Neural cell (in vitro differentiated cells): ENCODE data around the gene ST8SIA6. TPM values are rescaled to one million over a fixed set of nuclear protein-coding genes. Genes with fewer than 3 reads are reported as not detected.

Source experiments
- H2AFZ ChIP-seq: fragments of 200-600, 300-800 bp; sonication (generic), shearing (Covaris generic); 2 replicates; pipeline ENCODE4 v1.6.0; 2014; ENCODE audit warnings: low read depth, mild to moderate bottlenecking, antibody characterized with exemption, low read length, moderate library complexity
- H3F3A ChIP-seq: fragments of 200-600 bp; shearing (Covaris generic); 2 replicates; pipeline ENCODE4 v1.6.1; 2016; ENCODE audit warnings: mild to moderate bottlenecking, moderate library complexity, mixed read lengths, antibody characterized with exemption, low read length; ENCODE audit not compliant: insufficient read depth, poor library complexity, severe bottlenecking
- H3K27ac ChIP-seq: fragments of 200-600, 300-800 bp; sonication (generic), shearing (Covaris generic); 2 replicates; pipeline ENCODE4 v1.5.1; 2014; ENCODE audit warnings: mild to moderate bottlenecking, low read length, moderate library complexity
- H3K27me3 ChIP-seq: fragments of 300-800, 200-600 bp; sonication (generic), shearing (Covaris generic); 2 replicates; pipeline ENCODE4 v1.6.0; 2014; ENCODE audit warnings: mild to moderate bottlenecking, low read depth, low read length, moderate library complexity; ENCODE audit not compliant: insufficient read depth
- H3K36me3 ChIP-seq: fragments of 300-800, 200-600 bp; sonication (generic), shearing (Covaris generic); 2 replicates; pipeline ENCODE4 v1.5.1; 2014; ENCODE audit warnings: mild to moderate bottlenecking, antibody characterized with exemption, low read length, moderate library complexity; ENCODE audit not compliant: insufficient read depth
- H3K4me2 ChIP-seq: fragments of 300-800, 200-600 bp; sonication (generic), shearing (Covaris generic); 2 replicates; pipeline ENCODE4 v1.6.0; 2014; ENCODE audit warnings: mild to moderate bottlenecking, low read length
- H3K4me3 ChIP-seq: fragments of 300-800, 200-600 bp; sonication (generic), shearing (Covaris generic); 2 replicates; pipeline ENCODE4 v1.5.1; 2014; ENCODE audit warnings: mild to moderate bottlenecking, low read length, moderate library complexity
- H3K79me2 ChIP-seq: fragments of 200-600 bp; shearing (Covaris generic); replicated peaks from 2 replicates; pipeline ENCODE4 v1.6.0; 2014; ENCODE audit warnings: mild to moderate bottlenecking, low read length, moderate library complexity; ENCODE audit not compliant: insufficient read depth
- H3K9ac ChIP-seq: fragments of 300-800, 200-600 bp; sonication (generic), shearing (Covaris generic); 2 replicates; pipeline ENCODE4 v1.6.1; 2016; ENCODE audit warnings: mild to moderate bottlenecking, low read length, mixed read lengths
- H3K9me2 ChIP-seq: fragments of 200-600 bp; shearing (Covaris generic); 2 replicates; pipeline ENCODE4 v1.6.1; 2016; ENCODE audit warnings: mild to moderate bottlenecking, low read length, mixed read lengths; ENCODE audit not compliant: insufficient read depth
- H3K9me3 ChIP-seq: fragments of 200-600, 300-800 bp; sonication (generic), shearing (Covaris generic); 2 replicates; pipeline ENCODE4 v1.6.1; 2016; ENCODE audit warnings: mild to moderate bottlenecking, mixed run types, low read length, moderate library complexity, mixed read lengths
- H4K20me1 ChIP-seq: fragments of 200-600 bp; shearing (Covaris generic); 2 replicates; pipeline ENCODE4 v1.6.1; 2016; ENCODE audit warnings: mild to moderate bottlenecking, mixed run types; ENCODE audit not compliant: insufficient read depth
- CTCF ChIP-seq: fragments of 450-650 bp; IDR thresholded peaks from 2 replicates; pipeline ENCODE4 v1.5.1; 2014; ENCODE audit warnings: antibody characterized with exemption, mild to moderate bottlenecking, moderate library complexity; ENCODE audit not compliant: poor library complexity, severe bottlenecking
- EP300 ChIP-seq: fragments of 450-650 bp; conservative IDR thresholded peaks from 2 replicates; pipeline ENCODE4 v1.6.1; 2014; ENCODE audit warnings: antibody characterized with exemption, mild to moderate bottlenecking, moderate library complexity; ENCODE audit not compliant: poor library complexity, severe bottlenecking
- EZH2 ChIP-seq: fragments of 200-600, 300-800 bp; shearing (Covaris generic), sonication (generic); IDR thresholded peaks from 2 replicates; pipeline ENCODE4 v1.6.1; 2014; ENCODE audit warnings: antibody characterized with exemption, low read length, borderline replicate concordance, mild to moderate bottlenecking; ENCODE audit not compliant: insufficient read depth, poor library complexity, severe bottlenecking
- MXI1 ChIP-seq: fragments of 450-650 bp; conservative IDR thresholded peaks from 2 replicates; pipeline ENCODE4 v1.6.1; 2014; ENCODE audit warnings: antibody characterized with exemption, mild to moderate bottlenecking; ENCODE audit not compliant: poor library complexity, severe bottlenecking
- POLR2AphosphoS5 ChIP-seq: IDR thresholded peaks from 2 replicates; pipeline ENCODE4 v1.6.1; 2012
- RAD21 ChIP-seq: fragments of 450-650 bp; conservative IDR thresholded peaks from 2 replicates; pipeline ENCODE4 v1.6.1; 2014; ENCODE audit warnings: antibody characterized with exemption, mild to moderate bottlenecking, moderate library complexity
- REST ChIP-seq: IDR thresholded peaks from 2 replicates; pipeline ENCODE4 v1.6.1; 2012; ENCODE audit warnings: borderline replicate concordance
- SMC3 ChIP-seq: fragments of 450-650 bp; conservative IDR thresholded peaks from 2 replicates; pipeline ENCODE4 v1.6.1; 2014; ENCODE audit warnings: antibody characterized with exemption, mild to moderate bottlenecking, moderate library complexity; ENCODE audit not compliant: poor library complexity
- TAF1 ChIP-seq: IDR thresholded peaks from 2 replicates; pipeline ENCODE4 v1.6.1; 2012; ENCODE audit warnings: low read depth
- polyA plus RNA-seq: library from polyadenylated mRNA; depleted of rRNA; stranded (reverse); fragments of >200 nt; gene quantifications from 2 replicates; pipeline ENCODE4 v1.2.3, GENCODE V29; 2014

ST8SIA6 gene
- polyA plus RNA-seq, 1 donor from 2014 or later: 0.41 TPM

- Histone ChIP-seq H3K79me2 (no peaks in the 10 kb centered on the region), H2AFZ (no peak overlapping the region), H3F3A (no peaks in the 10 kb centered on the region), H3K9me2 (no peaks in the 10 kb centered on the region), H3K36me3 (no peaks in the 10 kb centered on the region), H3K4me3 (no peak overlapping the region), H3K27ac (no peak overlapping the region), H3K9me3 (no peaks in the 10 kb centered on the region), H3K9ac (no peak overlapping the region), H3K4me2 (no peak overlapping the region), H3K27me3 (no peaks in the 10 kb centered on the region), H4K20me1 (no peaks in the 10 kb centered on the region)
- TF ChIP-seq CTCF (no peak), REST (no peak), SMC3 (no peak), EZH2 (no peak), POLR2AphosphoS5 (no peak), EP300 (no peak), TAF1 (no peak), RAD21 (no peak), MXI1 (no peak)
These were observed 43.1 kb upstream of the ST8SIA6 start for GRCh38 chr10:17497446-17498030.

- Histone ChIP-seq H3K4me3 (no peak overlapping the region), H3K4me2 (no peak overlapping the region), H3K27me3 (no peaks in the 10 kb centered on the region), H3K9me3 (no peaks in the 10 kb centered on the region), H4K20me1 (no peaks in the 10 kb centered on the region), H3K9me2 (no peaks in the 10 kb centered on the region), H3F3A (no peaks in the 10 kb centered on the region), H3K9ac (no peak overlapping the region), H3K27ac (no peak overlapping the region), H2AFZ (no peak overlapping the region), H3K79me2 (no peaks in the 10 kb centered on the region), H3K36me3 (no peaks in the 10 kb centered on the region)
- no peak for TF ChIP-seq POLR2AphosphoS5
- no peak for TF ChIP-seq REST
- no peak for TF ChIP-seq MXI1
- no peak for TF ChIP-seq EZH2
- TF ChIP-seq EP300: no peak
- no peak for TF ChIP-seq CTCF
- no peak for TF ChIP-seq RAD21
- TF ChIP-seq SMC3: no peak
- no peak for TF ChIP-seq TAF1
These were observed 40.3 kb upstream of the ST8SIA6 start for GRCh38 chr10:17494626-17495260.
